Measurements from ENCODE around the gene OXTR.

- TF ChIP-seq CTCF (IDR thresholded peaks at IDR 0.05; ENCODE audit: low read length): no peak
- TF ChIP-seq EZH2phosphoT487 (IDR thresholded peaks at IDR 0.05; ENCODE audit: low read length): no peak
- TF ChIP-seq EZH2 (optimal IDR thresholded peaks at IDR 0.05; ENCODE audit: low read depth, low read length): no peak
Measured at GRCh38 chr3:8794247-8794646, 24.8 kb upstream of the OXTR start.
